C4-2B (cell line): ENCODE data around the gene RXFP3.
"Not testable (repeated sequence)": the region's sequence is repeated elsewhere in the genome, so short reads cannot be mapped to it uniquely, and the experiment has no call there.

Source experiments
- CTCF ChIP-seq: fragments of 450-650 bp; conservative IDR thresholded peaks from 2 replicates; pipeline ENCODE4 v1.5.1; 2017; ENCODE audit warnings: mild to moderate bottlenecking
- ZFX ChIP-seq: fragments of 450-650 bp; IDR thresholded peaks from 2 replicates; pipeline ENCODE4 v1.6.1; 2017

- not testable (repeated sequence) for TF ChIP-seq CTCF, ZFX
These were observed 29.9 kb upstream of the RXFP3 start for GRCh38 chr5:33906248-33906647.
